Measurements from ENCODE around the gene ACSL3. TPM values are rescaled to one million over a fixed set of nuclear protein-coding genes. Genes with fewer than 3 reads are reported as not detected.

ACSL3 gene
- total and polyA plus RNA-seq, 3 donors from 2014 or later, result 66.7 to 96.6 (median 87.4) TPM

DNA sequence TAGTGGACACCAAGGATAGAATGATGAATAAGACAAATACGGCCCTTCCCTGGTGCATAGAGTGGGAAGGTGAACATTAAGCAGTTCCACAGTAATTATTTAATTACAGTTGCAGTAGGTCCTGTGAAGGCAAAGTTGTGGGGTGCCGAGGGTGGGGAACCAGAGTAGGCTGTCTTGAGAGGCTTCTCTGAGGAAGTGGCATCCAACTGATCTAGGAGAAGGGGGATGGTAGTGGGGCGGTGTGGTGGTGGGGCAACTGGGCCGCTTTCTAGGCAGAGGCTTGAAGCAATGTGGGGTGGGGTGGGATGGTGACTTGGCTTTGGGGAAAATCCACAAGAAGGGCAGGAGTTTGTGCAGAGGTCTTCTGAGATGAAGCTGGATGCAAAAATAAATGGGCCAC lies 11.7 kb downstream of the ACSL3 start:
- Histone ChIP-seq H3K27me3 (no peaks in the 10 kb centered on the region), H3K36me3 (ENCODE audit: low read depth, missing control alignments) (no peaks in the 10 kb centered on the region), H3K4me3 (no peak overlapping the region), H3K27ac (no peak overlapping the region), H3K9me3 (no peaks in the 10 kb centered on the region), H3K4me1 (no peaks in the 10 kb centered on the region)
- 91 to 94% methylated on average over 4 of the region's 4 CpGs for WGBS, 2 donors
- no peak for DNase-seq
- no peak for TF ChIP-seq POLR2A (IDR thresholded peaks at IDR 0.05)
- TF ChIP-seq, protein P1, sequence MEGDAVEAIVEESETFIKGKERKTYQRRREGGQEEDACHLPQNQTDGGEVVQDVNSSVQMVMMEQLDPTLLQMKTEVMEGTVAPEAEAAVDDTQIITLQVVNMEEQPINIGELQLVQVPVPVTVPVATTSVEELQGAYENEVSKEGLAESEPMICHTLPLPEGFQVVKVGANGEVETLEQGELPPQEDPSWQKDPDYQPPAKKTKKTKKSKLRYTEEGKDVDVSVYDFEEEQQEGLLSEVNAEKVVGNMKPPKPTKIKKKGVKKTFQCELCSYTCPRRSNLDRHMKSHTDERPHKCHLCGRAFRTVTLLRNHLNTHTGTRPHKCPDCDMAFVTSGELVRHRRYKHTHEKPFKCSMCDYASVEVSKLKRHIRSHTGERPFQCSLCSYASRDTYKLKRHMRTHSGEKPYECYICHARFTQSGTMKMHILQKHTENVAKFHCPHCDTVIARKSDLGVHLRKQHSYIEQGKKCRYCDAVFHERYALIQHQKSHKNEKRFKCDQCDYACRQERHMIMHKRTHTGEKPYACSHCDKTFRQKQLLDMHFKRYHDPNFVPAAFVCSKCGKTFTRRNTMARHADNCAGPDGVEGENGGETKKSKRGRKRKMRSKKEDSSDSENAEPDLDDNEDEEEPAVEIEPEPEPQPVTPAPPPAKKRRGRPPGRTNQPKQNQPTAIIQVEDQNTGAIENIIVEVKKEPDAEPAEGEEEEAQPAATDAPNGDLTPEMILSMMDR (IDR thresholded peaks at IDR 0.05), result no peak
- intact Hi-C loops (cut with DNase I; ENCODE audit: low total_unique reads), result no loop called here

DNA sequence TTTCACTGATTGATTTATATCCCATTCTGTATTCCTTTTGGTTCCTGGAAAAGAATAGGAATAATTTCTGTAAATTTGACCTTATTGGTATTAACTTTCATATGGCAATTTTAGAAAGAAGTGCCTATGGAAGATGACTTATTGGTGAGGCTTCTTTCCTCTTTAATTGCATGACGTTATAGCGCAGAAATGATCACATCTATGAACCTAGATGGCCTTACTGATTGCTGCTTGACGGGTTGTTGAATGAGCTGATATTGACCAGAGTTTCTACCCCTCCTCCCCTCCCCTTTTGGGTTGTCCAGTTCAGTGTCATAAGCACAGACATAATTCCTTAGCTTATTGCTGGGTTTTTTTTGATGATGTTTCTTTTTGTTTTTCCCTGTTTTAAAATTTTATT lies 14.6 kb downstream of the ACSL3 start:
- intact Hi-C loops (cut with DNase I; ENCODE audit: low total_unique reads), result no loop called here
- no peaks in the 10 kb centered on the region for H3K27me3 ChIP-seq
- H3K4me3 ChIP-seq, result no peak overlapping the region
- no peak for DNase-seq
- H3K4me1 ChIP-seq, result no peaks in the 10 kb centered on the region
- WGBS, 2 donors, result 72 to 79% methylated on average over 3 of the region's 3 CpGs
- H3K27ac ChIP-seq, result no peak overlapping the region
- H3K9me3 ChIP-seq, result no peaks in the 10 kb centered on the region
- H3K36me3 ChIP-seq (ENCODE audit: low read depth, missing control alignments), result no peaks in the 10 kb centered on the region
- no peak for TF ChIP-seq POLR2A (IDR thresholded peaks at IDR 0.05)
- TF ChIP-seq, protein P1 (IDR thresholded peaks at IDR 0.05), result no peak

DNA sequence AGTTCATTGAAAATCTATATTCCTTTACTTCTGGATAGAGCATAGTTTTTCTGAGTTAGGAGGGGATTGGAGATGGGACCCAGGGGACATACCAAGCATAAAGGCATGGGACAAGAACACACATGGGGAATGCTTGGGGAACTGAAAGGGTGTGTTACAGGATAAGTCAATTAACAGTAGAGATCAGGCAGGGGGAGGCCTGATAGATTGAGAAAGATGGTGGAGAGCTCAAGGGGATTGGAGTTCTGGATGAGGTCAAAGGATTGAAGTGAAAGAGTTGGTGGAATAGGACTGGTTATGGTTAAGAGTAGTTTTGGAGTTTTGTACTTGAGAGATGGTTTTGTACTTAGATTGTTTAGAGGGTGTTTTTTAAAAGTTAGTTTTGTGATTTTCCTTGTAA lies 16.1 kb downstream of the ACSL3 start:
- intact Hi-C loops (cut with DNase I; ENCODE audit: low total_unique reads), result no loop called here
- TF ChIP-seq, protein P1 (IDR thresholded peaks at IDR 0.05), result no peak
- no peak for TF ChIP-seq POLR2A (IDR thresholded peaks at IDR 0.05)
- H3K9me3 ChIP-seq, result no peaks in the 10 kb centered on the region
- H3K36me3 ChIP-seq (ENCODE audit: low read depth, missing control alignments), result no peaks in the 10 kb centered on the region
- DNase-seq, result no peak
- no peaks in the 10 kb centered on the region for H3K4me1 ChIP-seq
- no peak overlapping the region for H3K27ac ChIP-seq
- no peak overlapping the region for H3K4me3 ChIP-seq
- H3K27me3 ChIP-seq, result no peaks in the 10 kb centered on the region

DNA sequence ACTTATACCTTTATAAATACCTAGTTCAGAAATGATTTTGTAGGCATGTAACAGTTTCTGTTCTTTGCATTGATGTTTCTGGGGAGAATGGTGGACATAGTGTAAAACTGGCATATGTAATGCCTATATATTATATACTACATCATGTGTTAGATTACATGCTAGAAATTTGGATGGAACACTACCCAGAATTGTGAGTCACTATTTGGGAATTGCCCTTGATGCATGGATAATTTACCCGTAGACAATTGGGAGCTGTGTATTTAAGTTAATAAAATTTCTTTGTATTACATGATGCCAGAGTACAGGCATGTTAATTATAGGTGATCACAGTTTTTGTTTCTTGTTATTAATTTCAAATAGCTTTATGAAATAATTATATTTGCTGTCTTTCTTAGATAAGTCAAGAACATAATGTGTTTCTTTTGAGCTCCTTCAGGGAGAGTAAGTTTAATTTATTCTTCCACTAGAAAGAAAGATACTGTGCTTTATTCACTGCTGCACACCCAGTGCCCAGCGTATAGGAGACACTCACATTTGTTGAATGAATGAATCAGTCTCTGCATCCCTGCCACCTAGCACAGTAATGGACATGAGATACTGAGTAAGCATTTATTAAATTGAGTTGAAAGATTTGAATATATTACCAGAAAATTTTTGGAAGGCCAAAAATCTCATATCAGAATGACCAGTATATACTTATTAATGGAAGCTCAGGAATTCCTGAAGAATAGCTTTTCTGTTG lies 16.9 kb downstream of the ACSL3 start:
- TF ChIP-seq POLR2A (IDR thresholded peaks at IDR 0.05), result no peak
- TF ChIP-seq, protein P1 (IDR thresholded peaks at IDR 0.05), result no peak
- intact Hi-C loops (cut with DNase I; ENCODE audit: low total_unique reads), result no loop called here
- WGBS, 2 donors, result 73 to 84% methylated on average over 2 of the region's 2 CpGs
- DNase-seq, result no peak
- H3K4me1 ChIP-seq, result no peaks in the 10 kb centered on the region
- no peaks in the 10 kb centered on the region for H3K36me3 ChIP-seq (ENCODE audit: low read depth, missing control alignments)
- no peaks in the 10 kb centered on the region for H3K9me3 ChIP-seq
- H3K27me3 ChIP-seq, result no peaks in the 10 kb centered on the region
- H3K4me3 ChIP-seq, result no peak overlapping the region
- no peak overlapping the region for H3K27ac ChIP-seq

DNA sequence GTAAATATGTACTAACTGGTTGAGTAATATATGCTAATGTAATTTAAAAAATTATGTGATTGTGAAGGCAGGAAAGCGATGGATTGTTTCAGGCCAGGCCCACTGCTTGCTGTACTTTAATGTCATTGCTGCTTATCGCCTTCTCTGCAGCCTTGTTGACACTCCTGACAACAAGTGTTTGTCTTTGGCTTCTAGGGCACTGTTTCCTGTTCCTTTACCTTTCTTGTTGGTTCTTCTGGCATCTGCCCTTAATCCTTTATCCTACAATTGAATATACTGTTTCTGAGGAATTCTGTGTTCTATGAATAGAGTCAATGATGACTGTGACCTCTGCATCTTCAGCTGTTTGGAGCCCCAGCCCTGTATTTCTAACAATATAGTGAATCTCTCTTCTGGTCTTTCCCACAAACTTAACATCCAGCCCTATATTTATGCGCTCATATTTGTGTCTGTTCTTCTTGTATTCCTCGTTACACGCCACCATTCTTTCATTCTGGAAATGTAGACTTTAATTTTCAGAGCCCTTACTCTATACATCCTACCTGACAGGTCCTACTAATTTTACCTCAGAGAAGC lies 17.6 kb downstream of the ACSL3 start:
- intact Hi-C loops (cut with DNase I; ENCODE audit: low total_unique reads), result no loop called here
- Histone ChIP-seq H3K27ac (no peak overlapping the region), H3K27me3 (no peaks in the 10 kb centered on the region), H3K4me3 (no peak overlapping the region), H3K36me3 (ENCODE audit: low read depth, missing control alignments) (no peaks in the 10 kb centered on the region), H3K4me1 (no peaks in the 10 kb centered on the region), H3K9me3 (no peaks in the 10 kb centered on the region)
- TF ChIP-seq POLR2A (IDR thresholded peaks at IDR 0.05), result no peak
- TF ChIP-seq, protein P1 (IDR thresholded peaks at IDR 0.05), result no peak
- no peak for DNase-seq
- 87 to 92% methylated on average over 5 of the region's 5 CpGs for WGBS, 2 donors

All from testis (tissue), 3 donors.